H1 (cell line): ENCODE data around the gene LDLRAD4. TPM values are rescaled to one million over a fixed set of nuclear protein-coding genes. Genes with fewer than 3 reads are reported as not detected.

Experiments used
- GTF2F1 ChIP-seq: IDR thresholded peaks from 2 replicates; pipeline ENCODE4 v1.6.1; 2012; ENCODE audit warnings: low read depth, low read length, improper control_type of control experiment, borderline replicate concordance
- MAFK ChIP-seq: IDR thresholded peaks from 2 replicates; pipeline ENCODE4 v1.6.1; 2012; ENCODE audit warnings: low read depth, mild to moderate bottlenecking, improper control_type of control experiment, low read length
- PHF8 ChIP-seq: fragments of 200-600 bp; sonication (generic); conservative IDR thresholded peaks from 2 replicates; pipeline ENCODE4 v1.7.1; 2012; ENCODE audit warnings: low read depth, mild to moderate bottlenecking, inconsistent platforms, low read length, moderate library complexity
- RNF2 ChIP-seq: fragments of 200-900, 300-1000 bp; sonication (generic); IDR thresholded peaks from 2 replicates; pipeline ENCODE4 v1.7.1; 2016; ENCODE audit warnings: borderline replicate concordance, low read depth, mild to moderate bottlenecking, antibody characterized with exemption, low read length; ENCODE audit not compliant: poor library complexity, severe bottlenecking; ENCODE audit errors: missing control alignments
- SIN3A ChIP-seq, 2 experiments: IDR thresholded peaks in 1 of 2; conservative IDR thresholded peaks in 1 of 2; 2 replicates each; pipeline ENCODE4 v1.6.1; 2011 to 2012; ENCODE audit warnings: low read length in 2 of 2, improper control_type of control experiment in 1 of 2, low read depth in 1 of 2, mild to moderate bottlenecking in 1 of 2
- TEAD4 ChIP-seq: IDR thresholded peaks from 2 replicates; pipeline ENCODE4 v1.6.1; 2012; ENCODE audit warnings: low read depth, low read length, inconsistent platforms, mixed read lengths
- polyA plus RNA-seq, 7 experiments: library from polyadenylated mRNA; depleted of rRNA in 3 of 7; stranded (reverse) in 5 of 7; unstranded in 2 of 7; fragments of >200 nt in 5 of 7; fragments of 200-250 nt in 2 of 7; gene quantifications; 1 replicate in 5 of 7; 2 replicates in 1 of 7; 4 replicates in 1 of 7; pipeline versions ENCODE4 v1.2.1 to v1.2.3, GENCODE V29; 2011 to 2013; ENCODE audit warnings: missing spikeins in 2 of 7, mixed read lengths in 2 of 7
- total RNA-seq: library from RNA; stranded (reverse); fragmentation: NEBNext Ultra II Directional; extraction: Animal tissue kit (Norgen Biotek cat#: 25700); gene quantifications from 2 replicates; pipeline ENCODE4 v1.2.1, GENCODE V29; 2021
- TF ChIP-seq, protein P1 (sequence below): IDR thresholded peaks from 2 replicates; pipeline ENCODE4 v1.6.1; 2011; ENCODE audit warnings: low read length, improper control_type of control experiment
- TF ChIP-seq, protein P2 (sequence below): IDR thresholded peaks from 2 replicates; pipeline ENCODE4 v1.6.1; 2012; ENCODE audit warnings: inconsistent platforms

The LDLRAD4 gene
- total and polyA plus RNA-seq, 2 of the 8 experiments (the other 6 are each of a cell fraction or from before 2014, with no cell fraction given), result 0.77 to 1.4 TPM

DNA sequence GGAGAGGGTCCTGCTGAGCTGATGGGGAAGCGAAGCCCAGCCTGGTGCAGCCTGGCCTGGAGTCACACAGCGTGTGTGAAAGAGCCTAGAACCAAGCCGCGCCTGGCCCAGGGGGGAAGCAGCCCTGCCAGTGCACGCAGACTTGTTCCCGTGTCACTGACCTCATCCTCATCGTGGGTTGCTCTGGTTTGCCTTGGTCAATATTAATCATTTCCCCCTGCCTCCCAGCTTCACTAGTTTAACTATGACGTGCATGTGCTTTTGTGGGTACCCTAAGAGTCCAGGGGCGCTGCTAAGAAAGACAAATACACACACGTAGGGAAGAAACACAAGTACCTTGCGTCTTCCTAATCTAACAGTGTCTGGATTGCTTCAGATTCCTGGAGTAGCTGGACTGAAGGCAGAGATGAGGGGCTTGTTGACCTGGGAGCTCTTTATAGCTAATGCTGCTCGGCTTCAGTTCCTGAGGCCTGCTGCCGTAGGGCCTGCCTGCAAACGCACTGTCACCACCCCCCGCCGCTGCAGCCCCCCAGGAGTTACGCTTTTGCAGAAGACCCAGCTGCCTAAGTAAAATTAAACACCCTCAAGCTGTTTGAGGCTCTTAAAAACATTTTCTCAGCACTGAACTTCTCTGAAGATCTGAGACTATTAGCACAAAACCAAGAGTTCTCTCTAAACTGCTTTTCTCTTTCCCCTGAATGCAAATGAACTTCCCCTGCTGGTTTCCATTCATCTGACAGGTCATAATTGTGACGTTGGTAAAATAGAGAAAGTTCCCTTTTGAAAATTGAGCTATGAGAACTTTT lies 348.6 kb downstream of the LDLRAD4 start (continued):
- TF ChIP-seq RNF2 (no peak), PHF8 (no peak), TEAD4 (no peak), MAFK (no peak), SIN3A (conservative IDR thresholded peaks at IDR 0.05 in 1 of 2, IDR thresholded peaks at IDR 0.05 in 1 of 2; ENCODE audit: low read depth in 1 of 2, low read length in 2 of 2) (no peak), GTF2F1 (no peak)
- TF ChIP-seq, protein P1, sequence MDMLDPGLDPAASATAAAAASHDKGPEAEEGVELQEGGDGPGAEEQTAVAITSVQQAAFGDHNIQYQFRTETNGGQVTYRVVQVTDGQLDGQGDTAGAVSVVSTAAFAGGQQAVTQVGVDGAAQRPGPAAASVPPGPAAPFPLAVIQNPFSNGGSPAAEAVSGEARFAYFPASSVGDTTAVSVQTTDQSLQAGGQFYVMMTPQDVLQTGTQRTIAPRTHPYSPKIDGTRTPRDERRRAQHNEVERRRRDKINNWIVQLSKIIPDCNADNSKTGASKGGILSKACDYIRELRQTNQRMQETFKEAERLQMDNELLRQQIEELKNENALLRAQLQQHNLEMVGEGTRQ, result no peak
- TF ChIP-seq, protein P2, sequence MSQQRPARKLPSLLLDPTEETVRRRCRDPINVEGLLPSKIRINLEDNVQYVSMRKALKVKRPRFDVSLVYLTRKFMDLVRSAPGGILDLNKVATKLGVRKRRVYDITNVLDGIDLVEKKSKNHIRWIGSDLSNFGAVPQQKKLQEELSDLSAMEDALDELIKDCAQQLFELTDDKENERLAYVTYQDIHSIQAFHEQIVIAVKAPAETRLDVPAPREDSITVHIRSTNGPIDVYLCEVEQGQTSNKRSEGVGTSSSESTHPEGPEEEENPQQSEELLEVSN, result no peak
